Stomach (tissue), 4 donors: Measurements from ENCODE around the gene CHURC1.

Experiments
- CTCF ChIP-seq, 7 experiments: fragments of 450-650 bp in 4 of 7; fragments of 200-600 bp in 3 of 7; sonication (generic) in 3 of 7; IDR thresholded peaks; one replicate each; pipeline ENCODE4 v1.5.1; 2016 to 2019; ENCODE audit warnings: antibody characterized with exemption in 7 of 7, control low read depth in 2 of 7, mild to moderate bottlenecking in 1 of 7
- POLR2A ChIP-seq, 4 donors: fragments of 450-650 bp; IDR thresholded peaks; one replicate each; pipeline ENCODE4 v1.6.1; 2016; ENCODE audit warnings: antibody characterized with exemption in 4 of 4, control low read depth in 2 of 4, mild to moderate bottlenecking in 1 of 4, moderate library complexity in 1 of 4
- POLR2AphosphoS5 ChIP-seq, 3 donors: sonication (generic); formaldehyde crosslinking; IDR thresholded peaks; one replicate each; pipeline ENCODE4 v1.6.1; 2016; ENCODE audit warnings: antibody characterized with exemption in 3 of 3

- TF ChIP-seq CTCF (IDR thresholded peaks at IDR 0.05) (no peak), POLR2A (IDR thresholded peaks at IDR 0.05) (no peak), POLR2AphosphoS5 (IDR thresholded peaks at IDR 0.05) (no peak)
Observed at GRCh38 chr14:64956697-64957406, 42.6 kb downstream of the CHURC1 start.
